Islet of Langerhans (tissue), 1 donor: ENCODE measurements around the gene GRXCR1.

ENCODE experiments used
- FAIRE-seq: peaks from one replicate; lab custom pipeline; 2011; peaks lifted over from hg19 to GRCh38; lab: Jason Lieb, UNC

The GRXCR1 gene

DNA sequence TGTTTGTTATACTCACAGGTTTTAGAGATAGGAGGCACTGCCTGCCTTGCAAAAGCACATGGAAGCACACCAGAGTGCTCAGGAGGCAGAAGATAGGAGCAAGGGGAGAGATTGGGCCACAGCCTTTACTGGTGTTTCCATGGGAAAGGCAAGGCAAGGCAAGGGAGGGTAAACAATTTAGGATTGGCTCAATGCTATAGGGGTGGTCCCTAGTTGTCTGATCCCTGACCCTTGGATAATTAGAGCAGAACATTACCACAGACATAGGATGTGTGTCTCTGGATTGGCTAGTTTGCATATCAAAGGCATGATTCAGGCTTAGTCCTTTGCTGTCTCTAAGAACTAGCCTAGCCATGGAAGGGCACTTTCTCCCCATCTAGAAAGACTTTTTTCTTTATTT, 36.1 kb downstream of the GRXCR1 start:
- FAIRE-seq: no peak

- no peak for FAIRE-seq
These were observed 49.7 kb downstream of the GRXCR1 start for GRCh38 chr4:42942216-42942615.

- no peak for FAIRE-seq
These were observed 53.4 kb downstream of the GRXCR1 start for GRCh38 chr4:42945874-42946273.

- no peak for FAIRE-seq
These were observed 60.8 kb downstream of the GRXCR1 start for GRCh38 chr4:42953321-42953720.

DNA sequence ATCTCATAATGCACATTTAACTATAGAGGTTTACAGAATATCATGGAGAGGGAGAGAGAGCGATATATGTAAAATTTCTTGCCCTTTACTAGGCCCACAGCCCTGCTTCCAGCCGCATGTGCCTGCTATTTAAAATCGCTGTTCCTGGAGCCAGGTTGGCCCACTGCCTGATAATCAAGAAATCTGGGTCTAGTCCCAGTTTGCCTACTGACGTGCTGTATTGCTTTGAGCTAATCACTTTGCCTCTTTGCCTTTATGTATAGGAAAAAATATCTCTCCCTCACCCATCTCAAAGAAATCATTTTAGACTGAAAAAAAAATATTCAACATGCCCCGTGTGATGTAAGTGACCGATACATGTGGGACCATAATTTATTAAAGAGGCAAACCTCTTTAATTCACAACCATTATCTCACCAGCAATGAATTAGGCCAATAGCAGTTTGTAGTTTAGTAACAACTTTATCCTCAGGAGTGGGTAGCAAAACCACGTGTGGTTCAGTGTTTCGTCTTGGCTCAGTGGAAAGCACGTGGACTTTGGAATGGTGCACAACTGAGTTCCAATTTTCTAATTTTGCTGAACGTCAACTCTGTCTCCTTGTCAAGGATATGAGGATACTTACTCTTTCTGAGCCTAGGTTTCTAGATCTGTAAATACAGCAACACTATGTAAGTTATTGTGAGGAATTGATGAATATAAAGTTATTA, 62.6 kb downstream of the GRXCR1 start:
- no peak for FAIRE-seq

GRCh38 chr4:42955746-42956505, 63.4 kb downstream of the GRXCR1 start:
- FAIRE-seq: no peak

DNA sequence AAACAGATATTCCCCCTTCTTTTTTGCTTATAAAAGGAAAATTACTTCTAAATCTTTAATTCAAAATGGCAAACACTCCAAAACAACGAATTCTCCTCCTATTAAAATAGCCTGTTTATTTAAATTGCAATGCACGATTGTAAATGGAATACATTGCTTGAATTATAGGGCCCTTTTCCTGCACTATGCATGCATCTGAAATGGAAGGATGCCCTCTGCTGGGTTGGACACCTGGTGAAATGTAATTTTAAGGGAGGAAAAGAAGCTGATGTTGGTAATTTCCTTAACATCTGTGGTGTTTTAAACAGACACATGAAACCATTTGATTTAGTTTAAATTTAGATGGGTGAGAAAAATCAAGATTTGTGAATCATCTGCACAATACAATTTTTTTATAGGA, 72.8 kb downstream of the GRXCR1 start:
- FAIRE-seq: no peak

- FAIRE-seq: no peak
These were observed 93.5 kb downstream of the GRXCR1 start for GRCh38 chr4:42985976-42986375.

DNA sequence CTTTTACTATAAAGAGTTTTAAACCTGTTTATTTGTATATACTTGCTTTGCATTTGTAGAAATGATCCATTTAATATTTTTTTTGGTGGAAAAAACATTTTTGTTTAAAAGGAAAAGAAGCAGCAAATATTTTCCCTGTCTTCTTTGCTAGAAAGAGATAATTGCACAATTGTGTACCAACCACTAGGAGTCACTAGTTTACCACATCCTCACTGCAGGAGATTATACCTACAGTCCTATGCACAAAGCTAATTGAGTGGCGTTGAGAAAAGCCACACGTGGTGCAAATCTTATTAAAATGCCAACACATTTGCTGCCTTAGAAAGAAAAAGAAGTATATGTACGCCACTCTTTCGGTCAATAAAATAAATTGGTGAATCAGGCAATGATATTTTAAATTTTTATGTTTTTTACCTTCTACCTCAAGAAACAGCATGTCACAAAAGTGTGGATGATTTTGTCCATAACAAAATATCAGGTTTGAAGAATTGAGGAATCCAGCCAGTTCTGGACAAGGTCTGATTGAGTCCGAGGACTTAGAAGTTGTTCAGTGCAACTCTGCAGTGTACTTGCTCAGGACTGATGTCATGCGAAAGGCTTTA, 102.9 kb downstream of the GRXCR1 start:
- FAIRE-seq: peak; percentile 96

DNA sequence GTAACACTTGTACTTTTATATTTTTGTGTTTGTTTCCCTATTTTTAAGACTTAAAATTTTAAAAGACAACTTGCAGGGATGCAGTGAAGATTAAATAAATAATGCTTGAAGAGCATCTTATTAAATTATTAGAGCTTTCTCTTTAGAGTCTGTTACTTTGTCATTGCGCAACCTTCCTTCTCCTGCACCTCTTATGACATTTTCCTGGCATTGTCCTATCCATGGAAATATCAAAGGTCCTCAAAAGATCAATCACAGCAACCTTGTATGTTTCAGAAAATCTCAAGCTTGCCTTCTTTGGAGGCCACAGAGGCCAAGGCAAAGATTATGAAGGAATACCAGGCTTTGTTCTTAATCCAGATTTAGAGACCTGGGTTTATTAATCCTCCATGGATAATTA, 116.3 kb downstream of the GRXCR1 start:
- FAIRE-seq: no peak

- no peak for FAIRE-seq
These were observed 121.7 kb downstream of the GRXCR1 start for GRCh38 chr4:43014256-43014655.

DNA sequence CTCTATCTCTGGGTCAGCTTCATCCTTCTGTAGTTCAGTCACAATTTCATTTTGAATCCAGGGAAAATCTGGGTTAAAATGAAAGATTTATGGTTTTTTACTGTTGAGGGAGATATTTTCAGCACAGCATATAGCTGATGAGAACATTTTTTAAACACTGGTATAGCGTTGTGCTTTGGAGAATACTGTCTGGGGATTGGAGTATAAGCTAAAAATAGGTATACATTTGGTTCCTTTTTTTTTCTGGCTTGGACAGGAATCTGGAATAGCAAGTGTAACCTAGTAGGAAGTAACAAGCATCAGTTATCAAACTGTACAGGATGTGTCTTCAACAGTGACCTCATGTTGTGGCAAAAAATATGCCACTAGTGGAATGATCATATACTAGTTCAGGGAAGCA, 149.1 kb downstream of the GRXCR1 start:
- no peak for FAIRE-seq

DNA sequence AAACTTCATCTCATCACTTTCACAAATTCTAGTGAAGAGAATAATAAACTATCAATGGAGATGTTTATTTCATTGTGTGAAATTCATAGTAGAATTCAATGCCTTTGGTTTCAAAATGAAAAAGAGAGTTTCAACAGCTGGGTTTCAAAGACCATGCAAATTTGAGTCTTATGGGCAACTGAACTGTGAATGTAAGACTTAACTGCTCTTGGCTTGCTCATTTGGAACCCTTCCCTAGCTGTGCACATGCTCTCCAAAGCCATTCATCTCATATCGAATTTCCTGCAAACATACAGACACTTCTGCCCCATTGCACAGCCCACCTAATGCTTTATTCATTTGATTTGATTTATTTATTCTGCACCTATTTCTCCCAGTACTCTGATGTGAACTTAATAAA, 154.5 kb downstream of the GRXCR1 start:
- no peak for FAIRE-seq

GRCh38 chr4:43048570-43048969, 156.1 kb downstream of the GRXCR1 start:
- FAIRE-seq: no peak

DNA sequence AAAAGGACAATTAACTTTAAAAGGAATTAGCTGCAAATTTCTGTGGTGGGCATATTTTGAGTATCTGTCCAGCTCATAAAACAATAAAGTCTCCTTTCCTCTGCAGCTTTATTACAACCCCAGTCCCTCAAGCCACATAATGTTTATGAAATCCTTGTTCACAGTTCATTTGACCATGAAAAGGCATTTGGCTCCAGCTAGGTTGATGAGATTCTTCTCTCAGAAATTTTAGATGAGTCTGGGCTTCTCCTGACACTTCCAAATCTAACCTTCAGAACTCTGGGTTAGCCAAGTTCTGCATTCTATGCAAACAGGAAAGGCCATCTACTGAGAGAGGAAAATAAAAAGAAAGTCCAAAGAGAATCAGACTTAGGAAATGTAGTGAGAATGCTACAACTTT, 156.8 kb downstream of the GRXCR1 start:
- no peak for FAIRE-seq

GRCh38 chr4:43066415-43066814, 173.9 kb downstream of the GRXCR1 start:
- FAIRE-seq: no peak

- FAIRE-seq: no peak
These were observed 178.6 kb downstream of the GRXCR1 start for GRCh38 chr4:43071069-43071468.
